NCI-H2081 (cell line): ENCODE results near the gene CYP24A1.

Source experiments
- DNase-seq, 2 experiments: peaks; one replicate each; lab custom pipeline; 2025; lab: John Stamatoyannopoulos, UW

Gene CYP24A1

DNA sequence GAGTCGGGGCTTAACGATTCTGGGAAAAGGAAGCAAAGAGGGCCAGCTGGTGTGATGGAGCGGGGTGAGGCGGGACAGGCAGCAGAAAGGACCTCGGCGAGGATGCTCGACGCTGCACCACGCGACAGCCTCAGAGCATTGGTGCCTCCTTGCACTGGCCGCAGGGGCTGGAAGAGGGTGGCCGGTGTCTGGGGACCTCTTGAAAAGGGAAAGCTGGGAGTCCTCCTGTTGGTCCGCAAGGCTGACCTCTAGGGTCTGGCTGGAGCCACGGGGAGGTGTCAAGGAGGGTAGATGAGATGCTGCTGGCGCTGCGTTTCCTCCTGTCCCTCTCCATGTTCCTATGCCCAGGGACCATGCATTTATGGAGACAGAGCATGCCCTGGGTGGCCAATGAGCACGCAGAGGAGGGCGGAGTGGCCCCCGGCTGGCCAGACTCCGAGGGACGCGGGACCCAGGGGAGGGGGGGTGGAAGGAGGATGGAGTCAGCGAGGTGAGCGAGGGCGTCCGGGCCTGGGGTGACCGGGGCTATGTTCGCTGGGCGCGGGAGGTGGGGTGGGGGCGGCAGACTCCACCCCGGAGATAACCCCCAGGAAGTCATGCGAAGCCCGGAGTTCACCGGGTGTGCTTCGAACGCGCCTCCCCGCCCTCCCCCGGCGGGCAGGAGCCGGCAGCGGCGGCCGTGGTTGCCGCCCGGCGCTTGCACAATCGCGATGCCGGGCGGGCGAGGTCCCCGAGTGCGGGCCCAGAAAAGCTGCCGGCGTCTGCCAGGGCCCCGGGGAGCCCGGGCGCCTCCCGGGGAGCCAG, at the start of gene CYP24A1:
CYP24A1 (minus strand) TSS at position 334 of the 804 bp plus-strand sequence. CDS start 407 bp downstream, outside the sequence.
- DNase-seq, result no peak

DNA sequence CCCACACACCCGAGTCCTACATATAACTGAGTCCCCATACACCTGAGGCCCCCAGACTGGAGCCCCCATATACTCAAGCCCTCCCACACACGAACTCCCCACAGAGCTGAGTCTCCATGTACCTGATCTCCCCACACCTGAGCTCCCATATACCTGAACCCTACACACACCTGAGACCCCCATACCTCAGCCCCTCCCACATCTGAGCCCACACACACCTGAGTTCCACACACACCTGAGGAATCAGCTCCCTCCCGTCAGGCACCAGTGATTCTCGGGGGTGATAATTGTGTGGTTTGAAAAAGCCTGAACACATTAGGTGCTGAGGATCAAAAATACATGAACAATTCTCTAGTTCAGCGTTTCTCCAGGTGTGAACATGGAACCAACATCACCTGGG, 49.5 kb upstream of the CYP24A1 start:
- DNase-seq, result no peak

DNA sequence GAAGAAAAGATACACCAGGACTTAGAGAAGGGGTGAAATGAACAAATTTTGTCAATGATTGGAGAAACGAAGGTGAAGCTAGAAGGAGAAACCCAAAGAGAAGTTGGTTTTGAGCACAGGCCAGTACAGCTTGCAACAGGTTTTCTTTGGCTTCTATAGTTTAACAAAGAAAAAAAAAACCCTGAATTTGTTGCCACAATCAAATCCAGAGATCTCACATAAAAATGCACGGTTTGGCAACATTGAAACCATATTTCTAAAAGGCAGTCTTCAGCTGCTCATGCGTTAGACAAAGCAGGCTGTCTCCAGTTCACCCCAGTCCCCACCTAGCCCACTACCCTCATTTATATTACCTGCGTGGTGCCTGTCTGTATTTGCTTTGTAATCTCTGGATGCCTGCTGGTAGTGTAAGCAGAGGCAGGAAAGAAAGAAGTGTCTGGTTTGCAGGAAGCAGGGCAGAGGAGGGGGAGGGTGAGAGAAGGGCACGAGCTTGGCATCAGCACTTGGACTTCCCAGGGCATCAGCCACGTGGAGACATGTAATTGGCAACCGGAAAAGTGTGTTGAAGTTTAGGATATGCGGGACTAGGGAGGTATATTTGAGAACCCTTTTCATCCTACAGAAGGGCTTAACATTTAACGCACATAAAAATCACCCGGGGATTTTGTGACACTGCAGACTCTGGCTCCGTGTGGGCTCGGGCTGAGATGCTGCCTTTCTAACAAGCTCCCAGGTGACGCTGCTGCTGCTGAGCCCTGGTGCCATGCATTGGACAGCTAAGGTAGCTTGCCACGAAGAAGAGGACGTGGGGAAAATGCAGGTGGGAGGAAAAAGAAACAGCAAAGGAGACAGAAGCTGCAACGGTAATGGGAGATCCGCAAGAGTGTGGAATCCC, 48.5 kb upstream of the CYP24A1 start:
- DNase-seq, result peak; percentile 38 to 75

DNA sequence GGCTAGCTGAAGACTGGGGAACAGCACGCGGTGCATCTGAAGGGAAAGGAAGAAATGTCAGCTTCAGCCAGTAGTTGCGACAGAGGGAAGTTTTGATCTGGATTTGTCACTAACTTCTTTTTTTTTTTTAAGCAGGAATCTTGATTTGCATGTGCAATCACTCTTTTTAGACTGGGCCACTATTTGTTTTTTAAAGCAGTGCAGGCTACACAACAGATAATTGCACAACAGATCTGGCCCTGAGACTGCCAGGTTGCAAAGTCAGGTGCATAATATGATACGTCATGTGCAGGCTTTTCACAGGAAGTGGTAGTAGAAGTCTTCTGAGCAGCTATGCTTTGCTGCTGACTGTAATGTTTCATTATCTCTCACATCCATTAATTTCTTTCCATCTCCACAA, 47.6 kb upstream of the CYP24A1 start:
- peak in 1 of 2 experiments; percentile 11 for DNase-seq

DNA sequence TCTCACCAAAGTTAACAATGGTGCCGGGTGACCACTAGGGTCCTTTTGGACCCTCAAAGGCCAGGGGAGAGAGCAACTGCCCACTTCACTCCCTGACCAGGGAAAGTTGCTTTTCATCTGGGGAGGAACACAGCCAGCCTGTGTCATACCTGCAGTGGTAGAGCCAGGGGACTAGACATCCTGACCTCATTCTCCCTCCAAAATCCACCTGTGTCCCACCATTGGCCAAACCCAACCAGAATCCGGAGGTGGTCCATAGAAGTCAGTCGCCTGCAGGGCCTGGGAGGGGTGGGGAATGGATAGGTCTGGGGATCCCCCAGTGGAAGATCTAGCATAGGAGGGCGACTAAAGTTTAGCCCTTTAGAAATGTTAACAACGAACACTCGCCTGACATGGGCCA, 46.9 kb upstream of the CYP24A1 start:
- no peak for DNase-seq

DNA sequence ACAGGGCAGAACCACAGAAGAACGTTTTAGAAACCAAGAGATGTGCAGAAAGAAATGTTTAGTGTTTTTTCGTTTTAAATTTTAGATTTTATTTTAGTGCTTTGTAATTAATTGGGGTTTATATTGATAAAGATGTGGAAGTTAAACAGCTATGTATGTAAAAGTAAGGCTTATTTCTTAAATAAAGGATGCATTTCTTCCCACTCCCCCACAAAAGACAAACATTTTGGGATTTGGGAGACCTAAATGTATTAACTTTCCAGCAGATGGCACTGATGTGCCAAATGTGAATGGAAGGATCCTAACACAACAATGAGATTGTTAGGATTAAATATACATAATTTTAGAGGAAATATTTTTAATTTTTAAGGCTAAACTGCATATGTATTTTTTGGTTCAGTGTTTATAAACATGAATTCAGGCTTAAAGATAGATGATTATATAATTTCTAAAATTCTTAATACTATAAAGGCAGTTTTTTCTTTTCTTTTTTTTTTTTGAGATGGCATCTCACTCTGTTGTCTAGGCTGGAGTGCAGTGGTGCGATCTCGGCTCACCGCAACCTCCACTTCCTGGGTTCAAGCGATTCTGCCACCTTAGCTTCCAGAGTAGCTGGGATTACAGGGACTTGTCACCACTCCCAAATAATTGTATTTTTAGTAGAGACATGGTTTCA, 46.1 kb upstream of the CYP24A1 start:
- DNase-seq, result peak; percentile 4 to 44

DNA sequence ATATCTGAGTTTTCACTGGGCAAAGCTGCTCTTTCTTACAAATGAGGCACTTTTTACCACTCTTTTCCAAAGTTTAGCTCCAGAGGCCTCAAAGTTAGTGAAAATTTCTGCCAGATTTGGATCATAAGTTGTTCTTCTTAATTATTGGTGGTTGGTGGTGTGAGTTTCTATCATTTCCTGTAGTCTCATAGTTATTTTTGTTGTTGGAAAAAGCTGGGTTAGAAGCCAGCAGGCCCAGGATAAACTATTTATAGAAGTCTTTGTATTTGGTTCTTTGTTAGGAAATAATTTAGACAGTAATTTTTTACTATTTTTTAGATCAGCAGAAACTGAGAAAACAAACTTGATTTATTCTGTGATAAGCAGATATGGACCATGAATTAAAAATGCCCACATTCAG, 44.7 kb upstream of the CYP24A1 start:
- DNase-seq, result no peak

DNA sequence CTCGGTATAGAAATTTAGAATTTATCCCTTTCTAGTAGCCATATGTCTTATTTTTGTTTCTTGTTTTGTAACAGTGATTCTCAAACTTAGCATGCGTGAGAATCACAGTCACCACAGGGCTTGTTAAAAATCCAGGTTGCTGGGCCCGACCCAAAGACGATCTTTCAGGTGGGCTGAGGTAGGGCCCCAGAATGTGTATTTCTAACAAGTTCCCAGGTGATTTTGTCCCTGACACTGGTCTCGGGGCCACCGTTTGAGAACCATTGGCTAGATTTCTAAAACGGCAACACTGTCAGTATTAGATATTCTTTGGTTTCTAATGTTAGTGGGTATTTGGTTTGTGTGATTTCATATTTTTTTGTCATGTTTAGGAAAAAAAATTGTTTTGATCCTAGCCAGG, 44.0 kb upstream of the CYP24A1 start:
- DNase-seq, result no peak

DNA sequence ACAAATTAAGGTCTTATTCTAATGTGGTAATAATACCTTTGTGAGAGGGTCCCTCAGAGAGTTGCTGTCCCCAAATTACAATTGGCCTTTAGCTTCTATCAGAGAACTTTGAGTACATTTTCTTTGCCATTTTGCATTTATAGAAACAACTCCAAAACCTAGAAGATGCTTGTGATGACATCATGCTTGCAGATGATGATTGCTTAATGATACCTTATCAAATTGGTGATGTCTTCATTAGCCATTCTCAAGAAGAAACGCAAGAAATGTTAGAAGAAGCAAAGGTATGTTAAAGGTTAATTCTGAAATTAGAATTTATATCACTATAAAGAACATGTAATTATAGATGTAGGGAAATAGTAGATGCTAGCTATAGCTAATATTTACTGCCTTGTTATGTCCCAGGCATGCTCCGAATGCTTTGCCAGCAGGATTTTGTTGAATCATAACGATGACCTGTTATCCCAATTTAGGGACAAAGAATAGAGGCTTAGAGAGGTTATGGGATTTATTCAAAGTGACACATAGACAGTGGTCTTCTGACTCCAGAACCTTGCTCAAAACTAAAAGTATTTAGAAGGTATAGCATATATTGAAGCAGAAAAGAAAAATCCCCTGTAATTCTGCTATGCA, 41.5 kb upstream of the CYP24A1 start:
- DNase-seq, result no peak

DNA sequence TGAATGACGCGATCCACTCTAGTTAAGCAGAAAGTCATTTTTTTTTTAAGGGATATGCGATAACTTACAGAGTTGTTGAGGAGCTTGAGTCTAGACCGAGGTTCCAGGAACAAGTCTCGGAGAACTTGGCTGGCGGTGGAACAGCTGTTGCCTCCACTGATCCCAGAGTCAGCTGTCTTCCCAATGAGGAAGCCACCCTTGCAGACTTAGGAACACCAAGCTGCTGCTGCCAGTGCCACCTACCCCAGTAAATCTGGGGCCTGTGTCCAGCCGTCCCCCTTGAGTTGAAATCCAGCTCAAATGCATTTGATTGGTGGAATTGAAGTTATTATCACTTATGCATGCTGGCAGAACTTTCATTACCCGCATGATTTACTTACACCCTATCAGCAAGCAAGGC, 40.8 kb upstream of the CYP24A1 start:
- DNase-seq, result no peak

DNA sequence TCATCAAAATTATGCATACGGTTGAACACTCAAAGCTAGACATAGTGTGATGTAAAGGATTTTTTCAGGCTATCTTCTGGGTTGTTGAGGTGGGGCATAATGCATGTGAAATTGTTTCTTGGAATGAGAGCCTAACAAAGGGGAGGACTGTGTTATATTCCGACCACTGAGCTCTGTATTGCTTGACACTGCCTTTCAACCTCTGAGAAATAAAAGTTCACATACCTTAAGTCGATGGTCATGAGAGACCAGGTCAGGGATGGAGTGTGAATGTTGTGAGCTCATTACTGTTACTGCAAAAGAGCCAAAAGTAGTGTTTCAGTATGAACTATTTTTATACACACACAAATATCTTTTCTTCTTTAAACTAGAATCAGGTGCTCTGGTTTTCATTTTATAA, 39.1 kb upstream of the CYP24A1 start:
- DNase-seq, result no peak

DNA sequence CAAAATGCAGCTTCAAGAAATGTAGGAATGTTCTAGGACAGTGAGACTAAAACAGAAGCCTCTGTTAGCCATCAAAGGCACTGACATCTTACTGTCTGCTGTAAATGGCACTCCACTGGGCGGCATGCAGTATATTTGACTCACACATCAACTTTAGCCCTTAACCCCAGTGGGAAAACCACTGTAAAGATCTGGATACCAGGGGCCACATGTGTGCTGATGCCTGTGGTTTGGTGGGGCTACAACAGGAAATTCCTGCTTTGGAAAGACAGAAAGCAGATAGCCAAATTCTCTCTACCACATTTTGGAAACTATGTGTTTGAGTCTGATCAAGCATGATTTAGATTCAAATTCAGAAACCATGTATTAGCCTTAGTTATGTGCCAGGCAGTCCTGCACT, 38.4 kb upstream of the CYP24A1 start:
- DNase-seq, result no peak

DNA sequence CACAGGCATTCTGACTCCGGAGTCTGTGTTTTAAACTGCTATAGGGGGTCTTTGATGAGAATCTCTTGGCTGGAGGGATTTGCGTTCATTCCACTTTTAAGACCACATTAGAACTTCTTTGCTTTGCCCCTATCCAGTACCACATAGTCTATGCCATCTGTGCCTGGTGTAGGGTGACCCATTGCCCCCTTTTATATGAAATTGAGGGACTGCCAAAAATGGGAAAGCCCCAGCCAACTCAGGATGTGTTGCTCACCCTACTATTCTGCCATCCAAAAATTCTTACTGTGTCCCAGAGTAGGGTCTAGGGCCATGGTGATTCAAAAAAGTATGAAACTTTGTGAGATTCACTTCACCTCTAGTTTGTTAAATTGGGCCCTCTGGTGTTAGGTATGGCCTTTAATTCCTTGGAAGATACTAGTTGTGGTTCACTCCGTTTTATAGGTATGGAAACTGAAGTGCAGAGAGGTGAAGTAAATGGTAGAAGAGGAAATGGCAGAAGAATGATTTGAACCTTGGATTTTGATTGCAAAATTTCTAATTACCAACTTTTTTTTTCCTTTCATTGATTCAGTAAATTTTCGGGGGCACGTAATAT, 35.5 kb upstream of the CYP24A1 start:
- no peak for DNase-seq

DNA sequence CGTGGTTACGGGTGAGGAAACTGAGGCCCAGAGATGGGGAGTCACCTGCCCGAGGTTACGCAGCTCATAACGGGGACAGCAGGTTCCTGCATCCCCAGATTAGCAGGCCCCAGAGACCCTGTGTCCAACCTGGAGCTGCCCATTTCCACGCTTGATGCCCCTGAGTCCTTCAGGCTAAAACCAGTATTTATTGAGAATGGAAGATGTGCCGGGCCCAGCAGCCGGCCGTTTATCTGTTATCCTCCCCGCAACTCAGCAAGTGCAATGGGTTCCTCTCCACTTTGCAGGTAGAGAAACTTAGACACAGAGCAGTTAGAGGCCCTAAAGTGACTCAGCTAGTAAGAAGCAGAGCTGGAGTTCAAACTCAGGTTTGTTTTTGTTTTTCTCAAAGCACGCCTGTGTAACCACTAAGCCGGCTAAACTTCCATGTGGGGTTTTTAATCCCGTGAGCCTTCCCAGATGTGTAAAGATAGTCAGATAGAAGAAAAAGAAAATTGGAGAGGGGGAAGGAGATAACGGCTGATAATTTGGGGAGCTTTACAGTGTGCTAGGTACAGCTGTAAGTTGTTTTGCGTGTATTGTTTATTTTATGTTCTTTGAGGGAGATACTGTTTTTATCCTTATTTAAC, 34.9 kb upstream of the CYP24A1 start:
- DNase-seq, result no peak

DNA sequence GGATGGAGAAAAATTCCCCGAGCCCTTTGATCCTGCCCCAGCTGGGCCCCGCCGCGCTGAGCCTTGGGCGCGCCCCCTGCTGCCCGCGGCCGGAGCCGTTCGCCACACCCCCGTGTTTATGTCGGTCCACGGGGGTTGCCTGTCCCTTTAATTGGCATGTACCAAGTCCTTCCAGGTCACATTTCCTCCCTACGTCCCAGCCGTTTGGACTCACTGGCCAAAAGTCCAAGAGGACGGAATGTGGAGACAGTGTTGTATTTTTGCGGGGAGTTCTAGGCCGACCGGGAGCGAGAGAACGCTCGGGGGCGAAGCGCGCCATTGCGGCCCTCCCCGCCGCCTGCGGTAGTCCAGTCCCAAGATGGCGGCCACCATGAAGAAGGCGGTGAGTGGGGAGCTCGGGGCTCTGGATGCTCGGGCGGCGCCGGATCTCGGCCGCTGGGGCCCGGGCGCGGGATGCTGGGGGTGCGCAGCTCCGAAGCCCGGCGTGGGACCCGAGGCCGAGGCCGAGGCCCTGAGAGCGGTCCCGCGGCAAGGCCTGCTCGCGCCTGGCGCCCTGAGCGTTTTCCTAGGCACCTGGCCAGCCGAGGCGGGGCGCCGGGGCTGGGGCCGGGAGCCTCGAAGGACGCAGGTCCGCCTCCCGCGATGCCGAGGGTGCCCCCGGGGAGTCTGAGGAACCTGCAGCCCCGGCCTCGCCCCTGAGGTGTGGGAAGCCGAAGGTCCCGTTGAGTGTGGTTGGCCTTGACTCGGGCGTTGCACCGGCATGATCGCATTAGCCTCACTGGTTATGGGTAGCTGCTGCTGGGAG, 34.2 kb upstream of the CYP24A1 start, which contains the start of gene PFDN4:
PFDN4 (plus strand) TSS at position 345 of the 805 bp plus-strand sequence; CDS start at position 359, 14 bp downstream.
- peak; percentile 59 to 76 for DNase-seq

DNA sequence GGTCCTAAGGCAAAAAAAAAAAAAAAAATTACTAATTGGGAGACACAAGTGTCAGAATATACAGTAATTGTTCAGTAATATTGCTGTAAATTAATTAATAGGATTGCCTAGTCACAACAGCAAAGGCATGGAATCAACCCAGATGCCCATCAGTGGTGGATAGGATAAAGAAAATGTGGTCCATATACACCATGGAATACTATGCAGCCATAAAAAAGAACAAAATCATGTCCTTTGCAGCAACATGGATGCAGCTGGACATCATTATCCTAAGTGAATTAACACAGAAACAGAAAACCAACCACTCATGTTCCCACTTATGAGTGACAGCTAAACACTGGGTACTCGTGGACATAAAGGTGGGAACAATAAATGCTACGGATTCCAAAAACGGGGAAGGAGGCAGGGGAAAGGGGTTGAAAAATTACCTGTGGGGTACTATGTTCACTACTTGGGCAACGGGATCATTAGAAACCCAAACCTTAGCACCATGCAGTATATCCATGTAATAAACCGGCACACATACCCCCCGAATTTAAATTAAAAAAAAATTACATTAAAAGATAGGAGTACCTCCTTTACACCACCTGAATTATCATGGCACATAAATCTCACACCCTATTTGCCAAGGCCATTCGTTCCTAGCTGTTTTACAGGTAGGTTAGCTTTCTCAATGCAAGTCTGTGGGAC, 33.4 kb upstream of the CYP24A1 start:
- no peak for DNase-seq

DNA sequence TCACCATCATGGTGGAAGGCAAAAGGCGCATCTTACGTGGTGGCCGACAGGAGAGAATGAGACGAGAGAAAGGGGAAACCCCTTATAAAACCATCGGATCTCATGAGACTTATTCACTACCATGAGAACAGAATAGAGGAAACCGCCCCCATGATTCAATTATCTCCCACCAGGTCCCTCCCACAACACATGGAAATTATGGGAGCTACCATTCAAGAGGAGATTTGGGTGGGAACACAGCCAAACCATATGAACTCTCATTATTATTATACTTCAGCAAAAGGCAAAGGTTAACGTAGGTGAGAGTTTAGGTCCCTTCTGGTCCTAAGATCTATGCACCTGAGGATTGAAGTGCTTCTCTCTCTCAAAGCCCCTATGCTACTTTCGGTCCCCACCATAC, 31.7 kb upstream of the CYP24A1 start:
- no peak for DNase-seq

DNA sequence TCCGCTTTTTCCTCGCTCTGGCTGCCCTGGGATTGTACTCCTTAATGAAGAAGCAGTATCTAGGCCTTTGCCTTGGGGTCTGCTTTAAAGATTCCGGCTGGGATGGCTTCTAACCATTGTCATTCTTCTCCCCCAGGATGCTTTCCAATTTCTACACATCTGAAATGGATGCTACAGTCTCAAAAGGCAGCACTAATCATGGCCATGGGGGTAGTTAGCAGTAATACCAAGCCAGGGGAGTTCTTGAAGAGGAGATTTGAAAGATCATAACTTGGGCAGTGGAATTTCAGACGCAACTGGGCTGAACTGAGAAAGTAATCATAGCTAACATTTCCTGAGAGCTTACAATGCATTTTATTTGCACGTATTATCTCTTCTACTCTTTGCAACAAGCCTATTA, 30.7 kb upstream of the CYP24A1 start:
- DNase-seq, result no peak

DNA sequence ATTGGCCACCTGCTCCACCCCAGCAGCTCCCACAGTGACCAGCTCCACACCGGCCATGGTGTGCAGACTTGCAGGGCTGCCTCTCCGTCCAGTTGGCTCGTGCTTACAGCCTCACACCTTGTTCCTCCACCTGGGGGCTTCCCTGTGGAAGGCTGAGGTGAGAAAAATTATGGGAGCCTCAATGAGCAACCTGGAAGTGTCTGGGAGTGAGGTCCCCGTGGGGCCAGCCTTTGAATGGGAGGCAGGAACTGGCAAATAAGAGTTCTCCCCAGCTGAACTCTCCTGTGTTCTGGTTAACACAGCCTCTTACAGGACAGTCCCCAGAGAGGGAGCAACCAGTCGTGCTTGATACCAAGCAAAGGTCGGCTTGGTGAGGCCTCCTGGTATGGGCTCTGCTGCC, 30.3 kb upstream of the CYP24A1 start:
- no peak for DNase-seq

DNA sequence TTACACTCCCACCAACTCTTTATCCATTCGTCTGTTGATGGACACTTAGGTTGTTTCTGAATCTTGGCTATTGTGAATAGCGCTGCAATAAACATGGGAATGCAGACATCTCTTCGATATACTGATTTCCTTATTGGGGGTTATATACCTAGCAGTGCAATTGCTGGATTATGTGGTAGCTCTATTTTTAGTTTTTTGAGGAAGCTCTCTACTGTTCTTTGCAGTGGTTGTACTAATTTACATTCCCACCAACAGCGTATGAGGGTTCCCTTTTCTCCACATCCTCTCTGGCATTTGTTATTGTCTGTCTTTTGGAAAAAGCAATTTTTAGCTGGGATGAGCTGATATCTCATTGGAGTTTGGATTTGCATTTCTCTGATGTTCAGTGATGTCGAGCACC, 29.5 kb upstream of the CYP24A1 start:
- no peak for DNase-seq
